ENCODE measurements around the gene NR1D2. TPM values are rescaled to one million over a fixed set of nuclear protein-coding genes. Genes with fewer than 3 reads are reported as not detected.

NR1D2 gene
- total RNA-seq, 5 donors from 2014 or later (not counting 1 experiment from before 2014, with no cell fraction given) = 44.4 to 96.7 (median 51.7) TPM

GRCh38 chr3:23926246-23926645, 18.8 kb upstream of the NR1D2 start:
- no peak for ATAC-seq (replicated peaks in 1 of 4)
- CTCF ChIA-PET = interaction anchor here in 1 of 2 donors (1.2 kb wide), 1 partner anchor 10 kb away, joined by 3 read pairs; no protein-coding TSS in a partner anchor
- H3K27ac ChIP-seq (ENCODE audit: low read length) = no peak overlapping the region
- WGBS (ENCODE audit: insufficient coverage) = 95% methylated on average over 3 of the region's 7 CpGs
- no peak overlapping the region for H3K4me3 Mint-ChIP-seq
- POLR2A ChIA-PET = interaction anchor here in 1 of 2 donors (1.7 kb wide), 1 partner anchor 9 kb away, joined by 5 read pairs; the partner anchor contains the start of genes NKIRAS1 and RPL15
- no peak for DNase-seq
- no peaks in the 10 kb centered on the region for H3K4me1 ChIP-seq (ENCODE audit: control insufficient read depth in 1 of 2, extremely low read depth in 1 of 2, insufficient read depth in 2 of 2, low read length in 2 of 2)
- H3K9me3 ChIP-seq = no peaks in the 10 kb centered on the region
- peaks cover 0 to 5% of the 10 kb centered on the region in 2 donors for H3K36me3 ChIP-seq (ENCODE audit: control insufficient read depth in 2 of 2, extremely low read depth in 1 of 2, insufficient read depth in 1 of 2, low read length in 1 of 2)
- peaks cover 8% of the 10 kb centered on the region for H3K36me3 Mint-ChIP-seq
- no peak overlapping the region for H3K4me3 ChIP-seq (ENCODE audit: control insufficient read depth in 1 of 2, extremely low read depth in 1 of 2, low read length in 1 of 2)
- no peak overlapping the region for H3K27ac Mint-ChIP-seq
- H3K4me1 Mint-ChIP-seq = peaks cover 0 to under 1% (median 0%) of the 10 kb centered on the region in 3 donors
- no peaks in the 10 kb centered on the region for H3K27me3 ChIP-seq (replicated peaks in 1 of 2; ENCODE audit: control insufficient read depth in 2 of 2, extremely low read depth in 1 of 2, insufficient read depth in 2 of 2, low read length in 1 of 2)
- H3K9me3 Mint-ChIP-seq = no peaks in the 10 kb centered on the region
- H3K27me3 Mint-ChIP-seq = no peaks in the 10 kb centered on the region

GRCh38 chr3:23926736-23927135, 18.4 kb upstream of the NR1D2 start:
- no peaks in the 10 kb centered on the region for H3K9me3 Mint-ChIP-seq
- WGBS (ENCODE audit: insufficient coverage) = no CpG with 5 or more reads among the region's 3 CpGs
- no peaks in the 10 kb centered on the region for H3K27me3 Mint-ChIP-seq
- Histone ChIP-seq H3K36me3 (ENCODE audit: control insufficient read depth in 2 of 2, extremely low read depth in 1 of 2, insufficient read depth in 1 of 2, low read length in 1 of 2) (peaks cover 0 to 4% of the 10 kb centered on the region in 2 donors), H3K4me3 (ENCODE audit: control insufficient read depth in 1 of 2, extremely low read depth in 1 of 2, low read length in 1 of 2) (no peak overlapping the region), H3K27me3 (replicated peaks in 1 of 2; ENCODE audit: control insufficient read depth in 2 of 2, extremely low read depth in 1 of 2, insufficient read depth in 2 of 2, low read length in 1 of 2) (no peaks in the 10 kb centered on the region), H3K9me3 (no peaks in the 10 kb centered on the region), H3K4me1 (ENCODE audit: control insufficient read depth in 1 of 2, extremely low read depth in 1 of 2, insufficient read depth in 2 of 2, low read length in 2 of 2) (no peaks in the 10 kb centered on the region), H3K27ac (ENCODE audit: low read length) (no peak overlapping the region)
- ChIA-PET POLR2A (interaction anchor here in 1 of 2 donors (1.7 kb wide), 1 partner anchor 10 kb away, joined by 5 read pairs; the partner anchor contains the start of genes NKIRAS1 and RPL15), CTCF (no interaction called here)
- no peak overlapping the region for H3K4me3 Mint-ChIP-seq
- H3K4me1 Mint-ChIP-seq = peaks cover 0 to 2% (median 0%) of the 10 kb centered on the region in 3 donors
- H3K36me3 Mint-ChIP-seq = peaks cover 8% of the 10 kb centered on the region
- DNase-seq = no peak
- no peak overlapping the region for H3K27ac Mint-ChIP-seq
- ATAC-seq (replicated peaks in 1 of 4) = no peak

DNA sequence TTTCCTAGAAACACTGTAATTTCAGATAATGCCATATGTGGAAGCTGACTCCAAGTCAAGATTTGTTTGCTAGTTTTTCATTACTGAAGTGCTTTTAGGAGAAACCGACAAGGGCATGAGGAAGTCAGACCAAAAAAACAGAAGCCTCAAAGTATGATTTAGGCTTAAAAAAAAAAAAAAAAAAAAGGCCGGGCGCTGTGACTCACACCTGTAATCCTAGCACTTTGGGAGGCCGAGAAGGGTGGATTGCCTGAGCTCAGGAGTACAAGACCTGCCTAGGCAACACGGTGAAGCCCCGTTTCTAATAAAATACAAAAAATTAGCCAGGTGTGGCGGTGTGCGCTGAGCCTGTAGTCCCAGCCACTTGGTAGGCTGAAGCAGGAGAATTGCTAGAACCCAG, 16.6 kb upstream of the NR1D2 start:
- WGBS (ENCODE audit: insufficient coverage) = 40% methylated on average over 5 of the region's 8 CpGs
- no peak for ATAC-seq (replicated peaks in 1 of 4)
- H3K27me3 Mint-ChIP-seq = no peaks in the 10 kb centered on the region
- H3K4me1 ChIP-seq (ENCODE audit: control insufficient read depth in 1 of 2, extremely low read depth in 1 of 2, insufficient read depth in 2 of 2, low read length in 2 of 2) = no peaks in the 10 kb centered on the region
- no peaks in the 10 kb centered on the region for H3K9me3 ChIP-seq
- H3K27ac ChIP-seq (ENCODE audit: low read length) = no peak overlapping the region
- H3K4me1 Mint-ChIP-seq = peaks cover 0 to 2% (median 0%) of the 10 kb centered on the region in 3 donors
- H3K9me3 Mint-ChIP-seq = no peaks in the 10 kb centered on the region
- H3K27me3 ChIP-seq (replicated peaks in 1 of 2; ENCODE audit: control insufficient read depth in 2 of 2, extremely low read depth in 1 of 2, insufficient read depth in 2 of 2, low read length in 1 of 2) = no peaks in the 10 kb centered on the region
- H3K36me3 ChIP-seq (ENCODE audit: control insufficient read depth in 2 of 2, extremely low read depth in 1 of 2, insufficient read depth in 1 of 2, low read length in 1 of 2) = no peaks in the 10 kb centered on the region
- ChIA-PET POLR2A (interaction anchor here in 1 of 2 donors (1.2 kb wide), 1 partner anchor 10 kb away, joined by 3 read pairs; no protein-coding TSS in a partner anchor), CTCF (interaction anchor here in 1 of 2 donors (0.6 kb wide), 1 partner anchor 79 kb away, joined by 9 read pairs; no protein-coding TSS in a partner anchor)
- H3K4me3 Mint-ChIP-seq = no peak overlapping the region
- peaks cover 8% of the 10 kb centered on the region for H3K36me3 Mint-ChIP-seq
- H3K4me3 ChIP-seq (ENCODE audit: control insufficient read depth in 1 of 2, extremely low read depth in 1 of 2, low read length in 1 of 2) = no peak overlapping the region
- DNase-seq = no peak
- no peak overlapping the region for H3K27ac Mint-ChIP-seq

GRCh38 chr3:23931597-23931996, 13.5 kb upstream of the NR1D2 start:
- Histone ChIP-seq H3K36me3 (ENCODE audit: control insufficient read depth in 2 of 2, extremely low read depth in 1 of 2, insufficient read depth in 1 of 2, low read length in 1 of 2) (no peaks in the 10 kb centered on the region), H3K4me1 (ENCODE audit: control insufficient read depth in 1 of 2, extremely low read depth in 1 of 2, insufficient read depth in 2 of 2, low read length in 2 of 2) (no peaks in the 10 kb centered on the region), H3K27ac (ENCODE audit: low read length) (no peak overlapping the region), H3K9me3 (no peaks in the 10 kb centered on the region), H3K4me3 (ENCODE audit: control insufficient read depth in 1 of 2, extremely low read depth in 1 of 2, low read length in 1 of 2) (no peak overlapping the region), H3K27me3 (replicated peaks in 1 of 2; ENCODE audit: control insufficient read depth in 2 of 2, extremely low read depth in 1 of 2, insufficient read depth in 2 of 2, low read length in 1 of 2) (no peaks in the 10 kb centered on the region)
- DNase-seq (no peak), ATAC-seq (replicated peaks in 1 of 4) (no peak)
- H3K27ac Mint-ChIP-seq = no peak overlapping the region
- ChIA-PET POLR2A (no interaction called here), CTCF (no interaction called here)
- H3K27me3 Mint-ChIP-seq = peaks cover 0 to 4% of the 10 kb centered on the region in 2 donors
- peaks cover 0 to 2% (median 0%) of the 10 kb centered on the region in 3 donors for H3K4me1 Mint-ChIP-seq
- H3K4me3 Mint-ChIP-seq = no peak overlapping the region
- H3K9me3 Mint-ChIP-seq = no peaks in the 10 kb centered on the region
- WGBS (ENCODE audit: insufficient coverage) = 67% methylated on average over 1 of the region's 3 CpGs
- H3K36me3 Mint-ChIP-seq = peaks cover 3% of the 10 kb centered on the region

GRCh38 chr3:23932571-23932970, 12.5 kb upstream of the NR1D2 start:
- Mint-ChIP-seq H3K27me3 (peaks cover 0 to 4% of the 10 kb centered on the region in 2 donors), H3K4me3 (no peak overlapping the region), H3K27ac (no peak overlapping the region), H3K4me1 (peaks cover 0 to 2% (median 0%) of the 10 kb centered on the region in 3 donors), H3K9me3 (no peaks in the 10 kb centered on the region), H3K36me3 (no peaks in the 10 kb centered on the region)
- no CpG with 5 or more reads among the region's 4 CpGs for WGBS (ENCODE audit: insufficient coverage)
- no peaks in the 10 kb centered on the region for H3K36me3 ChIP-seq (ENCODE audit: control insufficient read depth in 2 of 2, extremely low read depth in 1 of 2, insufficient read depth in 1 of 2, low read length in 1 of 2)
- ChIA-PET POLR2A (no interaction called here), CTCF (no interaction called here)
- H3K27ac ChIP-seq (ENCODE audit: low read length) = no peak overlapping the region
- no peaks in the 10 kb centered on the region for H3K4me1 ChIP-seq (ENCODE audit: control insufficient read depth in 1 of 2, extremely low read depth in 1 of 2, insufficient read depth in 2 of 2, low read length in 2 of 2)
- H3K9me3 ChIP-seq = no peaks in the 10 kb centered on the region
- H3K4me3 ChIP-seq (ENCODE audit: control insufficient read depth in 1 of 2, extremely low read depth in 1 of 2, low read length in 1 of 2) = no peak overlapping the region
- DNase-seq (no peak), ATAC-seq (replicated peaks in 1 of 4) (no peak)
- H3K27me3 ChIP-seq (replicated peaks in 1 of 2; ENCODE audit: control insufficient read depth in 2 of 2, extremely low read depth in 1 of 2, insufficient read depth in 2 of 2, low read length in 1 of 2) = no peaks in the 10 kb centered on the region

GRCh38 chr3:23934253-23934652, 10.8 kb upstream of the NR1D2 start:
- Histone ChIP-seq H3K27me3 (replicated peaks in 1 of 2; ENCODE audit: control insufficient read depth in 2 of 2, extremely low read depth in 1 of 2, insufficient read depth in 2 of 2, low read length in 1 of 2) (no peaks in the 10 kb centered on the region), H3K27ac (ENCODE audit: low read length) (no peak overlapping the region), H3K4me1 (ENCODE audit: control insufficient read depth in 1 of 2, extremely low read depth in 1 of 2, insufficient read depth in 2 of 2, low read length in 2 of 2) (no peaks in the 10 kb centered on the region), H3K4me3 (ENCODE audit: control insufficient read depth in 1 of 2, extremely low read depth in 1 of 2, low read length in 1 of 2) (no peak overlapping the region), H3K36me3 (ENCODE audit: control insufficient read depth in 2 of 2, extremely low read depth in 1 of 2, insufficient read depth in 1 of 2, low read length in 1 of 2) (no peaks in the 10 kb centered on the region), H3K9me3 (no peaks in the 10 kb centered on the region)
- H3K36me3 Mint-ChIP-seq = no peaks in the 10 kb centered on the region
- peaks cover 0 to 2% (median 0%) of the 10 kb centered on the region in 3 donors for H3K4me1 Mint-ChIP-seq
- no peaks in the 10 kb centered on the region for H3K9me3 Mint-ChIP-seq
- DNase-seq = no peak
- WGBS (ENCODE audit: insufficient coverage) = 89% methylated on average over 1 of the region's 4 CpGs
- CTCF ChIA-PET = no interaction called here
- no peak overlapping the region for H3K4me3 Mint-ChIP-seq
- no peak overlapping the region for H3K27ac Mint-ChIP-seq
- no peak for ATAC-seq (replicated peaks in 1 of 4)
- peaks cover 0 to 4% of the 10 kb centered on the region in 2 donors for H3K27me3 Mint-ChIP-seq
- POLR2A ChIA-PET = interaction anchor here in 1 of 2 donors (0.6 kb wide), 1 partner anchor 17 kb away, joined by 14 read pairs; no protein-coding TSS in a partner anchor
